RCC 7860 (cell line): ENCODE measurements around the gene HABP2.
A peak's percentile ranks its signal among the peaks of the same experiment; 100 is the strongest.

ENCODE experiments used
- DNase-seq: peaks from one replicate; pipeline ENCODE4 v3.0.0-alpha.2; 2015; ENCODE audit warnings: low spot score
- FAIRE-seq: peaks from 2 replicates; lab custom pipeline; 2012; peaks lifted over from hg19 to GRCh38; lab: Jason Lieb, UNC

Gene HABP2

GRCh38 chr10:113600569-113600968 lies 47.7 kb downstream of the HABP2 start:
- FAIRE-seq (no peak), DNase-seq (no peak)

DNA sequence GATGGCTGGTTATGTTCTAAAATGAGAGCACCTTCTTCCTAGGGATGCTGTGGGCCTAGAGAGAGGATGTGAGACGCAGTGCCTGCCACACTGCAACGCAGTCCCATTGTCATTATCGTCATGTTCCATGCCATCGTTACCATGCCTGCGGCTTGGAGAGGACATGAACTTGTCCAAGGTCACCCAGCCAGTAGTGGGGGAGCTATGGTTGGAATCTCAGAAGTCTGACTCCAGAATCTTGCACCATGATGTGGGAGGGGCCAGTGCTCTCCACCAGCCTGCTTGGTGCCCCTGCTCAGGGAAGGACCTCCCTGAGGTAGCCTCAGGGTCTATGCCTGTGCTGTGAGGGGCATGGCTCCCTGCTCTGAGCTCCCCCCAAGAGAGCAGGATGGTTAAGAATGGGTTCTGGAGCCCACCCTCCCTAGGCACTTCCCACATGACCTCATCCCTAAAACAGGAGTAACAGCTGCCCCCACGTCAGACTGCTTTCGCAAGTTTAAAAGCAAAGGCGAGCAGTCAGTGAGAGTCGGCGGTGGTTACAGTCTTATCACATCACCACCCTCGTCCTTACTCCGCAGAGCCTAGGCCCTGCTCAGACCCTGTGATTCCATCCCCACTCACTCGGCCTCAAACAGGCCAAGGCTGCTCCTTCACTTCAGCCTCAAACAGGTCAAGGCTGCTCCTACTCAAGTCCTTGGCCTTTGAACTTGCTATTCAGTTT lies 50.4 kb downstream of the HABP2 start:
- no peak for FAIRE-seq
- DNase-seq = no peak

GRCh38 chr10:113604572-113604971 lies 51.7 kb downstream of the HABP2 start:
- FAIRE-seq = no peak
- DNase-seq = no peak

- no peak for FAIRE-seq
- no peak for DNase-seq
Observed at GRCh38 chr10:113605268-113605978, 52.6 kb downstream of the HABP2 start.

DNA sequence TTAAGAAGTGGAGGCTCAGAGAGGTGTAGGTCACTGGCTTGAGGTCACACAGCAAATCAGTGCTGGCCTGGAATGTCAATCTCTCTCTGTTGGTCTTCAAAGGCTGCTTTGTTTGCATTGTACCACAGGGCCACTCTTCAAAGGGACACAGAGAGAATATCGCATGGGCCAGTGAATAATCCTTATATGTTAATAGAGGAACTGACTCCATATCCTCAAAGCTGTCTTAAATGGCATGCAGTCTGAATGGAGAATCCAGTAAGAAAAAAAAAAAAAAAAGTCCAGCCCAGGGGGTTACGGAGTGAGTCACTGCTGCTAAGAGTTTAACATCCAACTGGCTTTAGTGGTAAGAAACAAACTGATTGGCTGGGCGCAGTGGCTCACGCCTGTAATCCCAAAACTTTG lies 56.9 kb downstream of the HABP2 start:
- DNase-seq (peak; percentile 12), FAIRE-seq (no peak)

DNA sequence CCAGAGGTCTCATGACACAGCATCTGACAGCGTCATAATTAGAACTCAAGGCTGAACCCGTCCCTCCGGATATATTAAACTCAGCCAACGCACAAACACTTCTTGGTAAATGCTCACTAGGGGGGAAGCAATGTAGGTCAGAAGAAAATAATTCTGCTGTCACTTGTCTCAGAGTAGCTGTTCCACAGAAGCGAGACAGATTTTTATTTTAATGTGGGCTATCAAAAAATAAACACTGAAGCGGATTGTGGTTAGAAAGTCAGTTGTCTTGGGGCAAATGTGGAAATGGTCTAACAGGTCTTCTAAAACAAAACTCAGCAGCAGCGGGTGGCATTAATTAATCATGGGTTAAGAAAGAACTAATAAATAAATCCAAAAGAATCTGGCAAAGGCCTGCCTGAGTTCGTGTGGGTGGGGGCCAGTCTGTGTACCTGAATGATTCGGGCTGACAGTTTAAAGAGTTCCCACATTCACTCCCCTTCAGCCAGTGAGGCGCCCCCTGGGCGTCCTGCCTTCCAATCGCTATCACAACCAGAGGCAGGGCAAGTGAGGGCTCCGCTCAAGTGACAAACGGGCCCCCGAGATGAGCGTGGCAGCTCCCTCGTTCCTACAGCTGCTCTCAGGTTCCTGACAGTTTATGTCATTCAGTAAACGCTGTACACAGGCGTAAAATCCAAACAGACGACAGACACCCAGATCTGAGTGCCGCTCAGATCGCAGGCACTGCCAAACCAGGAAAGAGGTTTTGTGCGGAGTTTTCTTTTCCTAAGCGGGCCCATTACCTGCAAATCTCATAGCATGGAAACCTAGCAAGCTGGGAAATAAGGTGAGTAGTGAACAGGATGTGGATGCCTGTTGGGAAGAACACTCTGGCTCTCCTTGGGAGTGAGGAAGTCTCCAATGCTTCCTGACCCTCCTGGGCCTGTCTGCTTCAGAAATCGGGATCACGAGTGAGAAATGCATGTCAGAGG lies 58.1 kb downstream of the HABP2 start:
- DNase-seq (no peak), FAIRE-seq (no peak)

DNA sequence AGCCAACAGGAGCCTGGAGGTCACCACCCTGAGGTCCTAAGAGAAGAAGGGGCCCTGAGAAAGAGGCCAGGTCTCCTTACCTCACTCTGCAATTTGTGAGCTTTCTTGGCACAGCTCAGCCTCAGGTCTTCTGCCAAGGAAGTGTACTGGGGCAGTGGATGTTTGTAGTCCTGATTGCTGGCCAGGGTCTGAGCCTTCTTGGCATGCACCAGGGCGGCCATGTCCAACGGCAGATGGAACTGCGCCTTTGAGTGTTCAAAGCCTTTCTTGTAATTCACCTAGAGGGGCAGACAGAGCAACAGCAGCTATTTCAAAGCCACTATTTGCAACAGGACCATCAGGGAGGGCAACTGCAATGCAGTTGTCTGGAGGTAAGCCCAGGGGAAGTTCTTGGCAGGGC lies 59.3 kb downstream of the HABP2 start:
- no peak for DNase-seq
- no peak for FAIRE-seq

- FAIRE-seq = no peak
- DNase-seq = no peak
Observed at GRCh38 chr10:113613427-113613826, 60.6 kb downstream of the HABP2 start.

DNA sequence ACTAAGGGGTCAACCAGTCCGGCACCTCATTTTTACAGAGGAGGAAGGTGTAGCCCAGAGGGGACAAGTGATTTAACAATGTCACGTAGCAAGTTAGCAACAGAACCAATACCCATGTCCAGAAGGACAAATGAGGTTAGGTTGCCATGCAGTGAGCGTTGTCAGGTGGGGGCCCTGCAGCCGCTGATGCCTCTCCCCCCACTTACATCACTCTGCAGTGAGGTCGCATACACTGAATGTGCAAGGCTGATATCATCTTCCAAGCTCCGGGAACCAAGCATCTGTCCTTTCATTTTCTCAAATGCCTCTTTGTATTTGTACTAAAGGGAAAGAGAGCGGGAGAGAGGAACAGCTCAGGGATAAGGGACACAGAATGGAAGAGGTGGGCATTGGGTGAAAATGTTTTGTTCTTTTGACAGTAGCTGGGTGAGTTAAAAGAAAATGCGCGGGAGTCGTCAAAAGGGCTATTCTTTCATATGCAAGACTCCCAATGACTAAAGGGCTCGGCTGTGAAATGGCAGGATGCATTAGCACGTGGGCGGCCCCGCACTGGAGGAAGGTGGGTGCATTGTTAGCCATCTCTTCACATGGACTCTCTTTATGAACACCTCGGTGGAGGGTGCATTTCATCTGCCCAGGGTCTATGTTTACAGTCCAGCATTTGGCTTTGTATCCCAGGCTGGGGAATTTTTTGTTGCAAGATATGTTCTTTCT lies 61.3 kb downstream of the HABP2 start:
- DNase-seq (no peak), FAIRE-seq (no peak)

DNA sequence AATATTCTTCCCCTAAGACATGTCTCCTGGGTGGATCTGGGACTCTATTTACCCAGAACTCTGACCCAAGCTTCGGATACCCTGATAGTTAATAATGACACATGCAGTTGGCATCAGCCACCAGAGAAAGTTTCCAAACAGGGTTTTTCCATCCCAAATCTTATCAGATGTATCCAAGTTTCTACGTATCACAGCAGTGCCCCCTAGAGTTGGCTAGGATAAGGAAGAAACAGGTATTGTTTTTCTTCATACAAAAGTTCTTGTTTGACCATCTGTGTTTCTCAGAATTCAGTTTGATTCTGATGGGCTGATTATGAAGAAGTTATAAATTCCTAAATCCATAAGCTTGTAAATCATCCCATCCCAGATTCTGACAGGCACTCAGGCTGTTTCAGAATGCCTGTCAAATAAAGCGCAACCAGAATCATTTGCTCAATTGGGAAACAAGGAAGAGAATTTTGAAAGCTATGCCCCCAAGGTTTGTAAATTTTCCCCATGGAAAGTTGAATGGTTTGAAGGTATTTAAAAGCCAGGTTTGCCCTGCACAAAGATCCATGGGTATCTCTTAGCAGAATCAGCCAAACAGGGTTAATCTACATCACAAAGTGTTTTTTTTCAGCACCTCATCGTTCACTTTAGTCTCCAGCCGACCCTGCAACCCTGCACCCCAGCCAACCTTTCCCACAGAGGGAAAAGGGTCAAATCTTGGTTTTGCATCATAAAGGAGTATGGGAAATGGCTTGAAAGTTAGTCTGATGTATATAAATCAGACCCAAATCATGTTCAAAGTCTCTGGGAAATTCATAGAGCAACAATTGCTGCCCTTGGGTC lies 63.6 kb downstream of the HABP2 start:
- FAIRE-seq (no peak), DNase-seq (no peak)

GRCh38 chr10:113617086-113617485 lies 64.2 kb downstream of the HABP2 start:
- DNase-seq (no peak), FAIRE-seq (no peak)

GRCh38 chr10:113618338-113618737 lies 65.5 kb downstream of the HABP2 start:
- DNase-seq (no peak), FAIRE-seq (no peak)

DNA sequence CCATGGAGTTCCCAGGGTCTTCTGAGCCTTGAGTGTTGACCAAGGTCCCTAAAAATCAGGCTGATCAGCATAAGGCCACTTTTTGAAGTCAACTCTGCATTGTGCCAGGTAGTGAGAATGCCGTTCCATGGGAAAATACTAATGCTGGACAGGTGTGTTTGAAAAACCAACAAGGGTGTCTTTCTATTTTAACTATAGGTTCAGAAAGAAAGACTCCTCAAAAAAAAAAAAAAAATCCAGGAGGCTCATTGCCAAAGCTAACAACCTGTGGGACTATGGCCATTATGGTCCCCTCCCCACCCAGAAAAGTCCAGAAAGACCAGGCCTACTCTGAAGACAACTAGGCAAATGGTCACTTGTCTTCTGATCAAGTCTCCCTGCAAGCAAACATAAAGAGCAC lies 66.5 kb downstream of the HABP2 start:
- DNase-seq = no peak
- no peak for FAIRE-seq

DNA sequence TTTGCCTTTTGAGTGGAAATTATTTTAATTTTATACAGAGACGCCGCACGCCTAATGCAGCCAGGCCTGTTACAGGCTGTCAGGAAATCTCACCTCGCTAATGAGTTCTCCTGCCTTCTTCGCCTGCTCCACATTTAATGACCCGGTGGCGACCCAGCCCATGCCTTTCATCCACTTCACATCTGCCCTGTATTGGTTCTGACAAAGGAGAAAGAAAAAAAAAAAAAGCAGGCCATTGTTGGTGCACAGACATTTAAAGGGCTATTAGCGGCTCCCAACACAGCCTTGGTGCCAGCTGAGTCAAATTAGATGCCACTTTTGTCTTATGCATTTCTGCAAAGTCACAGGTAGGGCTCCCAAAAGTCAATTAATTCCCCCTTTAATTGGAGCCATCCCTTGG lies 67.7 kb downstream of the HABP2 start:
- FAIRE-seq (no peak), DNase-seq (no peak)

DNA sequence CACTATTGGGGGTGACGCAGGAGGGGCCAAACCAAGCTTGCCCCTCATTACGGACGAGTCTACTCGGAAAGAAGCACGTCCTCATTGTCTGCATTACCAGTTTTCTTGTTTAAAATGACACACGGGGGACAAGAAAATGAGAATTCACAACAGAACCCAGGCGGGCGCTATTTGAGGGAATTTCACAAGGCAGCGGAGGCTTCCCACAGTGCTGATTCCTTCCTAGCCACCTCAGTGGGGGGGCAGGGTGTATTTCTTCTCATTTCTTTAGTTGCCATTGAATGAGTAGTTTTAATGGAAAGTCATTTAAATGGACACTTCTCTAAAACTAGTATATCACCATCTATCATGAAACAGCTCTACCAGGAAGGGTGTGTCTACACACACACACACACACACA lies 68.1 kb downstream of the HABP2 start:
- no peak for FAIRE-seq

GRCh38 chr10:113621799-113622198 lies 68.9 kb downstream of the HABP2 start:
- DNase-seq (no peak), FAIRE-seq (no peak)

More for the DNA sequence above, 68.1 kb downstream of the HABP2 start:
- DNase-seq = no peak

DNA sequence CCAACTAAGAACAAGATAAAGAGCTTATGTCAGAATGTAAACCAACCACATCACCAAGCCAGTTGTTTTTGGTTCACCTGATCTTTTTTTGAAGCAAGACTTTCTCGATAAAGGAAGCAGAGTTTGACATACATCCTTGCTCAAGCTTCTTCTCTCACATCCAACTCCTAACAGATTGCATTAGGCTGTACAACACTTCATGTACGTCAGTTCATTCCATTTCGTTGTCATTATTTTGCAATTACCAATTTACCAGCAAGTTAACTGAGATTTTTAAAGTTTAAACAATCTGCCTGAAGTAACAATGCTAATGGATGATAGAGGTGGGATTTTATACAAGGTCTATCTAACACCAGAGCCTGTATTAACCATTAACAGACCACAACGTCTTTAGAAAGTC lies 70.0 kb downstream of the HABP2 start:
- DNase-seq = no peak
- FAIRE-seq = no peak

GRCh38 chr10:113625461-113626186 lies 72.8 kb downstream of the HABP2 start:
- DNase-seq (no peak), FAIRE-seq (no peak)

DNA sequence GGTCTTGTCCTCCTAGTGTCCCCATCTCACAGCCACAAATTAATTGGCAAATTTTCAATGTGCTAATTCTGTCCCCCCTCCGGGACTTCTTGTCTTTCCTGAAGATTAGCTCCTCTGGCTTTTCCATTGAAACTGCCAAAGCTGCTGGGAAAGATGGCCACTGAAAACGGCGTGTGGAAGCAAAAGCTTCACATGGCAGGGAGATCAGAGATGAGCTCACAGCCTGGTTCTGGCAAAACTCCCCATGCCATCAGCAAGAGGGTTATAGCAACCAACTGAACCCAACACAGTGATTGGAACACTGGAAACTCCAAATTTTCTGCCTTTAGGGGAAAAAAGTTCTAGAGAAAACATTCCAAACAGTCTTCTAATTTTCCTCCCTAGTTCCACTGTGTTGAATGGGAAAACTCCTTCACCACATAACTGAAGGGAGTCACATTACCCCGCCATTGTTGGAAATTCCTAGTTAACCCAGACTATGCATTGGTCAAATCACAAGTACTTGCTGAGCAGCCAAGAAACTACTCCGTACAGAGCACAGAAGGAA lies 74.0 kb downstream of the HABP2 start:
- FAIRE-seq = no peak
- DNase-seq = no peak
